Gastroesophageal sphincter (tissue), 4 donors: ENCODE data around the gene CALML6. TPM values are rescaled to one million over a fixed set of nuclear protein-coding genes. Genes with fewer than 3 reads are reported as not detected.
A peak's percentile ranks its signal among the peaks of the same experiment; 100 is the strongest.

Experiments used
- ATAC-seq: fragments of 150-250 bp; one replicate; pipeline ENCODE4 v1.9.1; 2016; ENCODE audit warnings: mild to moderate bottlenecking, moderate library complexity
- H3K27ac ChIP-seq, 4 donors: fragments of 200-600 bp; sonication (generic) in 3 of 4; 1 replicate in 3 of 4; 2 replicates in 1 of 4; pipeline ENCODE4 v1.5.1; 2016 to 2019
- H3K27me3 ChIP-seq: fragments of 200-600 bp; sonication (generic); one replicate; pipeline ENCODE4 v1.5.1; 2019
- H3K36me3 ChIP-seq, 2 donors: fragments of 200-600 bp; sonication (generic); one replicate each; pipeline ENCODE4 v1.5.1; 2019; ENCODE audit warnings: control low read depth in 1 of 2
- H3K4me1 ChIP-seq, 3 donors: fragments of 200-600 bp; sonication (generic); 1 replicate in 2 of 3; 2 replicates in 1 of 3; pipeline ENCODE4 v1.5.1; 2016 to 2019; ENCODE audit warnings: control low read depth in 2 of 3
- H3K4me3 ChIP-seq, 2 donors: fragments of 200-600 bp; sonication (generic); one replicate each; pipeline ENCODE4 v1.5.1; 2019; ENCODE audit warnings: mild to moderate bottlenecking in 1 of 2, moderate library complexity in 1 of 2
- H3K9me3 ChIP-seq, 3 donors: fragments of 200-600 bp; sonication (generic); one replicate each; pipeline ENCODE4 v1.5.1; 2017 to 2019; ENCODE audit warnings: control low read depth in 2 of 3
- CTCF ChIP-seq, 4 experiments: fragments of 200-600 bp in 2 of 4; fragments of 450-650 bp in 2 of 4; sonication (generic) in 1 of 4; IDR thresholded peaks; one replicate each; pipeline ENCODE4 v1.5.1; 2017 to 2019; ENCODE audit warnings: antibody characterized with exemption in 4 of 4, mild to moderate bottlenecking in 2 of 4, moderate library complexity in 2 of 4
- EP300 ChIP-seq: sonication (generic); formaldehyde crosslinking; IDR thresholded peaks from one replicate; pipeline ENCODE4 v1.6.1; 2017; ENCODE audit warnings: antibody characterized with exemption, mild to moderate bottlenecking
- POLR2A ChIP-seq, 2 donors: fragments of 450-650 bp; IDR thresholded peaks; one replicate each; pipeline ENCODE4 v1.6.1; 2017; ENCODE audit warnings: antibody characterized with exemption in 2 of 2, mild to moderate bottlenecking in 2 of 2, moderate library complexity in 1 of 2
- POLR2AphosphoS5 ChIP-seq: sonication (generic); formaldehyde crosslinking; IDR thresholded peaks from one replicate; pipeline ENCODE4 v1.6.1; 2017; ENCODE audit warnings: antibody characterized with exemption
- WGBS, 2 donors: methylation state at CpG; one replicate each; pipeline ENCODE4 v1.1.5; 2018; ENCODE audit warnings: low coverage in 1 of 2; 5-methylcytosine and 5-hydroxymethylcytosine counted together
- total RNA-seq, 4 donors: library from RNA; depleted of rRNA; stranded (reverse); fragments of >200 nt; gene quantifications; one replicate each; pipeline ENCODE4 v1.1.0, GENCODE V29; 2016

The CALML6 gene
- total RNA-seq, 4 donors from 2014 or later, result 0.40 to 0.47 TPM; not detected in 2

DNA sequence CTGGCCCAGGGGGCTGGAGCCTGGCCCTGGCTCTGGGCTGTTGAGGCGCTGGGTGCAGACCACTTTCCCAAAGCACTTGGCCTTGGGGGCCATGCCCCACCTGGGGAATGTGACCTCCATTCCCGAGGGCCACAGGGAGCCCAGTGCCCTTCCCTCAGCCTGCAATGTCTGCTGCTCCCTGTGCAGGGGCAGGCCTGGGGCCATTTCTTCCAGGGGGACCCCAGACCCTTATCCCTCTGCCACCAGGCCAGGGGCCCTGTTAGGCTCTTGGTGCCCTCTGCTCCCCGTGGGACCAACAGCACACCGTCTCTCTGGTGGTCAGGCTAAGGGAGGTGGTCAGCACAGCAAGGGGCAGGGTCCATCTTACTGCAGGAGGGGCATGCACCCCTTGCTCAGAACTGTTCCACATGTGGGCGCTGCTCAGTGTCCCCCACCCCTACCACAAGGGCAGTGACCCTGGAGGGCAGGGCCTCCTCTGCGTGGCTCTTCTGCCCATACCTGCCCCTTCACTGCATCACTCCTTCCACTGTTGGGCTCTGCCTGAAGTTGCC, 5.1 kb downstream of the CALML6 start:
- Histone ChIP-seq H3K9me3 (no peaks in the 10 kb centered on the region), H3K27me3 (no peaks in the 10 kb centered on the region), H3K4me3 (peak overlapping the region in 1 of 2 donors; percentile 66), H3K27ac (peak overlapping the region in 3 of 4 donors; percentile 77 to 81 (median 79)), H3K36me3 (no peaks in the 10 kb centered on the region), H3K4me1 (peaks cover 3 to 23% (median 11%) of the 10 kb centered on the region in 3 donors)
- ATAC-seq, result no peak
- WGBS, 2 donors, result no CpG with 5 or more reads among the region's 6 CpGs
- TF ChIP-seq EP300, result no peak
- TF ChIP-seq CTCF (IDR thresholded peaks at IDR 0.05), result no peak
- no peak for TF ChIP-seq POLR2AphosphoS5
- TF ChIP-seq POLR2A (IDR thresholded peaks at IDR 0.05), result no peak

DNA sequence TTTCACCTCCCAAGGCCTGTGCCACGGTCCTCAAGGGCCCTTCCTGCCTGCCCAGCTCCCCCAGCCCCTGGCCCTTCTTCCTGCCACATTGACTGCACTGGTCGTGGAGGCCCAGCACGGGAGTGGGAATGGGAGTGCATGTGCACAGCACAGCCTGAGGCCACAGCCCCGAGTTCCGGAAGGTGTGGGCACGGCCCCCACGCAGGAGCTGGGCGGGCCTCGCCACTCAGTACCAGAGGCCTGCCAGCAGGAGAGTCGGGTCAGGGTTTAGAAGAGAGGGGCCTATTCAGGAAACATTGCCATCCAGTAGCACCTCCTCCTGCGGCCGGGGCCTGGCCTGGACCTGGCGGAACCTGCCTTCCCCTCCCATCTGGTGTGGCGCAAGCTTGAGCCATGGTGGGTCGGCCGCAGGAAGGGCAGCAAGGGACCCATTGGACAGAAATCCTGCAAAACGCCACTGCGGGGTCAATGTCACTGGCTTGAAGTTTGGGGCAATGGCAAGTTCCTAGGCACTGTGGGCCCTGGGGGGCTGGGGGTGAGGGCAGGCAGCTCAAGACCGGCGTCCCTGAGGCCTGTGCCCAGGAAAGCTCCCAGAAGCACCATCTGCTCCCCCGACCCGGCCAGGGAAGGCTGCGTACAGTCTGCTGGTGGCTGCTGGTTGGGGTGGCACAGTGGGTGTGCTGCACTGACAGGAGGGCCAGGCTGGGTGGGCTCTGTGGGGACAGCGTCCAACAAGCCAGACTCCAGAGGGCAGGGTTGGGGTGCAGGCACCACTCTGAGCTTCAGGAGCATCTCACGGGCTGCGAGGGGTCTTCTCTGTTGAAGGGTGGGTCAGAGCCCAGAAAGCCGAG, 5.8 kb downstream of the CALML6 start:
- ATAC-seq, result no peak
- Histone ChIP-seq H3K27me3 (no peaks in the 10 kb centered on the region), H3K9me3 (no peaks in the 10 kb centered on the region), H3K4me1 (peaks cover 3 to 23% (median 11%) of the 10 kb centered on the region in 3 donors), H3K36me3 (no peaks in the 10 kb centered on the region), H3K27ac (peak overlapping the region in 3 of 4 donors; percentile 77 to 81 (median 79)), H3K4me3 (no peak overlapping the region)
- no peak for TF ChIP-seq CTCF (IDR thresholded peaks at IDR 0.05)
- TF ChIP-seq EP300, result no peak
- no CpG with 5 or more reads among the region's 27 CpGs for WGBS, 2 donors

DNA sequence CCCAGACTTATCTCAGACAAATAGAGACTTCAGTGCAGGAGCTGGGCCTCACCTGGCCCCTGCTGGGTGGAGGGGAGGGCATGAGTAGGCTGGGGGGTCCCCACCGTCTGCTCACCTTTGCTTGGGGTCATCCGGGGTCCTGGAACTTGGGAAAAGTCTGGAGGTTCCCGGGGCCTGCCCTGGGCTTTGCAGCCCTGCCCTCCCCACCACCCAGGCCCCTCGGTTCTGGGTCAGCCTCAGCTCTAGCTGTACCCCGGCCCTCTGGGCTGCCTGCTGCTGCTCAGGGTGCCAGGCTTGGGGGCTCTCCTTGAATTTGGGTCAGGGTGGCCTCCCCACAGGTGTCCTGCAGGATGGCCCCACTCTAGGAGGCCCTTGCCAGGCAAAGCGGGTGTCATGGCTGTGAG, 6.4 kb downstream of the CALML6 start:
- no peak for ATAC-seq
- Histone ChIP-seq H3K27ac (no peak overlapping the region), H3K4me1 (peaks cover 3 to 23% (median 11%) of the 10 kb centered on the region in 3 donors), H3K36me3 (no peaks in the 10 kb centered on the region), H3K27me3 (no peaks in the 10 kb centered on the region), H3K4me3 (no peak overlapping the region), H3K9me3 (no peaks in the 10 kb centered on the region)
- WGBS, 2 donors, result no CpG with 5 or more reads among the region's 6 CpGs
- TF ChIP-seq POLR2A (IDR thresholded peaks at IDR 0.05), result no peak
- TF ChIP-seq POLR2AphosphoS5, result no peak

GRCh38 chr1:1921901-1922701, 7.0 kb downstream of the CALML6 start:
- Histone ChIP-seq H3K27ac (no peak overlapping the region), H3K4me3 (no peak overlapping the region), H3K36me3 (no peaks in the 10 kb centered on the region), H3K9me3 (no peaks in the 10 kb centered on the region), H3K27me3 (no peaks in the 10 kb centered on the region), H3K4me1 (peaks cover 3 to 23% (median 11%) of the 10 kb centered on the region in 3 donors)
- no peak for TF ChIP-seq POLR2AphosphoS5
- no peak for TF ChIP-seq EP300
- no peak for TF ChIP-seq POLR2A (IDR thresholded peaks at IDR 0.05)
- no peak for TF ChIP-seq CTCF (IDR thresholded peaks at IDR 0.05)
- WGBS, 2 donors, result 100% methylated on average over 1 of the region's 16 CpGs; no CpG with 5 or more reads in 1 of the 2 donors
- ATAC-seq, result no peak

DNA sequence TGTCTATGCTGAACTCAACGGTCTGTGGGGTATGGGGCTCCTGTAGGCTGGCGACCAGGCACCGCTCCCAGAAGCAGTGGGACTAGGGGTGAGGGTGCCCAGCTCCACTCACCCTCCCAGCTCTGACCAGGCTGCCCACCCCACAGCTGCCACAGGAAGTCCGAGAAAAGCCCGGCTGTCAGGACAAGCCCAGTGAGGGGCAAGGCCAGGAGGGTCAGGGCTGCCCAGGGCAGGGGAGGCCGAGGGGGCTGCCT, 7.6 kb downstream of the CALML6 start:
- Histone ChIP-seq H3K36me3 (no peaks in the 10 kb centered on the region), H3K27me3 (no peaks in the 10 kb centered on the region), H3K4me1 (peaks cover 3 to 23% (median 11%) of the 10 kb centered on the region in 3 donors), H3K27ac (no peak overlapping the region), H3K9me3 (no peaks in the 10 kb centered on the region), H3K4me3 (no peak overlapping the region)
- no peak for ATAC-seq
- TF ChIP-seq POLR2A (IDR thresholded peaks at IDR 0.05) (no peak), POLR2AphosphoS5 (no peak), EP300 (no peak), CTCF (IDR thresholded peaks at IDR 0.05) (no peak)
- no CpG with 5 or more reads among the region's 6 CpGs for WGBS, 2 donors
